ENCODE results near the gene NCKAP5L. TPM values are rescaled to one million over a fixed set of nuclear protein-coding genes. Genes with fewer than 3 reads are reported as not detected.
A peak's percentile ranks its signal among the peaks of the same experiment; 100 is the strongest.

The NCKAP5L gene
- total and polyA plus RNA-seq, 9 donors, result 2.5 to 27.3 (median 21.1) TPM

GRCh38 chr12:49794811-49795653 is 33.2 kb downstream of the NCKAP5L start:
- intact Hi-C loops (cut with DNase I), result no loop called here
- Histone ChIP-seq H3K9me3 (no peaks in the 10 kb centered on the region), H3K27me3 (no peaks in the 10 kb centered on the region), H3K36me3 (no peaks in the 10 kb centered on the region), H3K27ac (no peak overlapping the region), H3K4me3 (no peak overlapping the region), H3K4me1 (ENCODE audit: insufficient read depth) (no peaks in the 10 kb centered on the region)
- TF ChIP-seq EP300 (IDR thresholded peaks at IDR 0.05) (no peak), POLR2A (IDR thresholded peaks at IDR 0.05) (no peak), CTCF (IDR thresholded peaks at IDR 0.05) (no peak)
- WGBS, 3 donors, result 86 to 93% (median 87%) methylated on average over 28 to 32 of the region's 32 CpGs
- DNase-seq, result no peak

GRCh38 chr12:49794021-49794420 is 34.2 kb downstream of the NCKAP5L start:
- no peak overlapping the region for H3K27ac ChIP-seq
- intact Hi-C loops (cut with DNase I), result no loop called here
- no peaks in the 10 kb centered on the region for H3K27me3 ChIP-seq
- TF ChIP-seq POLR2A (IDR thresholded peaks at IDR 0.05) (no peak), EP300 (IDR thresholded peaks at IDR 0.05) (no peak), CTCF (IDR thresholded peaks at IDR 0.05) (no peak)
- WGBS, 3 donors, result 86 to 94% (median 91%) methylated on average over 5 of the region's 5 CpGs
- no peaks in the 10 kb centered on the region for H3K9me3 ChIP-seq
- H3K36me3 ChIP-seq, result no peaks in the 10 kb centered on the region
- DNase-seq, result peak in 1 of 5 donors; percentile 7
- H3K4me3 ChIP-seq, result no peak overlapping the region
- no peaks in the 10 kb centered on the region for H3K4me1 ChIP-seq (ENCODE audit: insufficient read depth)

GRCh38 chr12:49793620-49794019 is 34.6 kb downstream of the NCKAP5L start:
- 85 to 92% (median 86%) methylated on average over 9 of the region's 9 CpGs for WGBS, 3 donors
- Histone ChIP-seq H3K27me3 (no peaks in the 10 kb centered on the region), H3K36me3 (no peaks in the 10 kb centered on the region), H3K9me3 (no peaks in the 10 kb centered on the region), H3K4me3 (no peak overlapping the region), H3K4me1 (ENCODE audit: insufficient read depth) (no peaks in the 10 kb centered on the region), H3K27ac (no peak overlapping the region)
- intact Hi-C loops (cut with DNase I), result no loop called here
- peak in 1 of 5 donors; percentile 28 for DNase-seq
- TF ChIP-seq EP300 (IDR thresholded peaks at IDR 0.05) (no peak), POLR2A (IDR thresholded peaks at IDR 0.05) (no peak), CTCF (IDR thresholded peaks at IDR 0.05) (no peak)

GRCh38 chr12:49792976-49793580 is 35.1 kb downstream of the NCKAP5L start:
- no peak overlapping the region for H3K4me3 ChIP-seq
- TF ChIP-seq CTCF (IDR thresholded peaks at IDR 0.05), result no peak
- no peak for TF ChIP-seq POLR2A (IDR thresholded peaks at IDR 0.05)
- TF ChIP-seq EP300 (IDR thresholded peaks at IDR 0.05), result no peak
- intact Hi-C loops (cut with DNase I), result no loop called here

More at GRCh38 chr12:49792976-49793580, 35.1 kb downstream of the NCKAP5L start:
- DNase-seq, result no peak
- WGBS, 3 donors, result 82 to 85% (median 84%) methylated on average over 11 of the region's 11 CpGs
- Histone ChIP-seq H3K27me3 (no peaks in the 10 kb centered on the region), H3K27ac (no peak overlapping the region), H3K9me3 (no peaks in the 10 kb centered on the region), H3K36me3 (no peaks in the 10 kb centered on the region), H3K4me1 (ENCODE audit: insufficient read depth) (no peaks in the 10 kb centered on the region)

Data from ovary (tissue), 9 donors.